Measurements from ENCODE around the gene TMBIM1. TPM values are rescaled to one million over a fixed set of nuclear protein-coding genes. Genes with fewer than 3 reads are reported as not detected.

The TMBIM1 gene, protein sequence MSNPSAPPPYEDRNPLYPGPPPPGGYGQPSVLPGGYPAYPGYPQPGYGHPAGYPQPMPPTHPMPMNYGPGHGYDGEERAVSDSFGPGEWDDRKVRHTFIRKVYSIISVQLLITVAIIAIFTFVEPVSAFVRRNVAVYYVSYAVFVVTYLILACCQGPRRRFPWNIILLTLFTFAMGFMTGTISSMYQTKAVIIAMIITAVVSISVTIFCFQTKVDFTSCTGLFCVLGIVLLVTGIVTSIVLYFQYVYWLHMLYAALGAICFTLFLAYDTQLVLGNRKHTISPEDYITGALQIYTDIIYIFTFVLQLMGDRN
- polyA plus RNA-seq: 100 to 1,000 TPM; 112 to 328 (median 155) TPM
- long read RNA-seq, donor 1: 0 reads
- long read RNA-seq, donor 2, transcript TMBIM1-201 (12 exons, 2,371 nt): major isoform, 42 of 57 reads
- long read RNA-seq, donor 2, partial matches to known transcripts: 10 of 57 reads
- long read RNA-seq, donor 2, other reads (novel, unspliced or antisense): 0 of 57 reads
- long read RNA-seq, donor 3, transcript TMBIM1-201 (12 exons, 2,371 nt): major isoform, 17 of 19 reads
- long read RNA-seq, donor 3, partial matches to known transcripts: 0 of 19 reads
- long read RNA-seq, donor 3, other reads (novel, unspliced or antisense): 0 of 19 reads
- long read RNA-seq, donor 4, partial matches to known transcripts: 0 of 2 reads
- long read RNA-seq, donor 4, other reads (novel, unspliced or antisense): 0 of 2 reads
- long read RNA-seq, donor 5, transcript TMBIM1-201 (12 exons, 2,371 nt): major isoform, 12 of 15 reads
- long read RNA-seq, donor 5, partial matches to known transcripts: 0 of 15 reads
- long read RNA-seq, donor 5, other reads (novel, unspliced or antisense): 0 of 15 reads
- long read RNA-seq, donor 6, transcript TMBIM1-201 (12 exons, 2,371 nt): major isoform, 62 of 80 reads
- long read RNA-seq, donor 6, partial matches to known transcripts: 15 of 80 reads
- long read RNA-seq, donor 6, other reads (novel, unspliced or antisense): 0 of 80 reads
- long read RNA-seq, donor 7: 0 reads
- long read RNA-seq, donor 8, partial matches to known transcripts: 0 of 2 reads
- long read RNA-seq, donor 8, other reads (novel, unspliced or antisense): 0 of 2 reads
- long read RNA-seq, donor 9, transcript TMBIM1-201 (12 exons, 2,371 nt): major isoform, 9 of 11 reads
- long read RNA-seq, donor 9, partial matches to known transcripts: 0 of 11 reads
- long read RNA-seq, donor 9, other reads (novel, unspliced or antisense): 0 of 11 reads
- long read RNA-seq, donor 10, transcript TMBIM1-201 (12 exons, 2,371 nt): major isoform, 42 of 61 reads
- long read RNA-seq, donor 10, partial matches to known transcripts: 9 of 61 reads
- long read RNA-seq, donor 10, other reads (novel, unspliced or antisense): 5 of 61 reads

DNA sequence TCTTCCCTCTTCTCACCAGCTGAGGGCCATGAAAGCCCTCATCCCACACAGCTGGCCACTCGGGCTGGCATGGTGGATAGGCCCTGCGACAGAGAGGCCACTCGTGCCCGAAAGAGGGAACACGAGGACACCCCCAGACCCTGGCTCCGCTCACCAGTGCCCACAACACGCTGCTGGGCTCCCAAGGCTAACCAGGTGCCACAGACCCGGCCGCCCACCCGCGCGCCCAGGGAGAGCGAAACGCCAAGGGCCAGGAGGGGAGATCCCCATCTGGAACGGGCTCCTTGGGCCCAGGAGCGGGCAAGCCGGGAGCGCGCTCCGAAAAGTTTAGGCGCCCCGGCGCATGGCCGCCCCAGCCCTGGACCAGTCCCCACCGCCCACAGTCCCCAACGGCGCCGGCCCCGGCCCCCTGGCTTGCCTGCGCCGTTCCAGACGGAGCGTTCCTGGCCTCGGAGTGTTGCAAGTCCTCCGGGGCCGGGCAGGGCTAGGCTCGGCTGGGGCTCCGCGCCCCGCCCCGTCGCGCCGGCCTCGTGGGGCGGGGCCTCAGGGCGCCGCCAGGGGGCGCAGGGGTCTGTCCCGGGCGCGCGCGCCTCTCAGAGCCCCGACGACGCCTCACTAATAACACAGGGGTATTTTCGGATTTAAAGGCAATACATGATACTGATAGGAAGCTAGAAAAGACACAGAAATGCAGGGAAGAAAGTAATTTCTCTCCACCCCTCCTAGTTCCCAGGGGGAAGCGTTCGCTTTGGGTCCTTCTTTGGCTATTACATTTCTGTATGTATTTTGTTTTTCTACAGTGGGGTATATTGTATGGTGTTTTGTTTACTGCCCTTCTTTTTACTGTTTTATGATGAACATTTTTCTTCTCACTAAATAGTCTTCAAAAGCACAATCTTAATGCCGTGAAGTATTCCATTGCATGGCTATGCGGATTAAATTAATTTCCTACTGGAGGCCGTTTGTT, at the start of gene TMBIM1:
TSS of gene TMBIM1 (minus strand) at position 456 of the 967 bp plus-strand sequence. CDS start 10,362 bp downstream, outside the sequence.
- Histone ChIP-seq H3K36me3 (ENCODE audit: control insufficient read depth in 3 of 3, insufficient read depth in 2 of 3, low read depth in 1 of 3, low read length in 3 of 3) (peaks cover 0 to 8% (median 0%) of the 10 kb centered on the region in 3 donors), H3K27me3 (ENCODE audit: control insufficient read depth in 3 of 3, insufficient read depth in 3 of 3, low read length in 3 of 3) (no peaks in the 10 kb centered on the region), H3K9me3 (ENCODE audit: control insufficient read depth in 2 of 2, insufficient read depth in 1 of 2, low read depth in 1 of 2, low read length in 1 of 2) (no peaks in the 10 kb centered on the region), H3K4me1 (ENCODE audit: control insufficient read depth in 3 of 3, insufficient read depth in 2 of 3, low read depth in 1 of 3, low read length in 2 of 3) (peaks cover 2 to 72% (median 22%) of the 10 kb centered on the region in 3 donors), H3K27ac (ENCODE audit: low read depth in 1 of 3, low read length in 2 of 3) (peak within 1 kb of the TSS; percentile 94 to 100 (median 97)), H3K4me3 (ENCODE audit: low read depth in 1 of 3, low read length in 3 of 3) (peak within 1 kb of the TSS; percentile 77 to 93 (median 83))
- WGBS, 3 donors: 4 to 5% (median 4%) methylated on average over 49 to 63 of the region's 63 CpGs
- FAIRE-seq (no peak), DNase-seq (peak; percentile 83 to 94)

GRCh38 chr2:218341381-218341780, 49.1 kb upstream of the TMBIM1 start:
- 90 to 95% (median 91%) methylated on average over 7 to 8 of the region's 8 CpGs for WGBS, 3 donors
- Histone ChIP-seq H3K36me3 (ENCODE audit: control insufficient read depth in 3 of 3, insufficient read depth in 2 of 3, low read depth in 1 of 3, low read length in 3 of 3) (peaks cover 0 to 68% (median 0%) of the 10 kb centered on the region in 3 donors), H3K4me3 (ENCODE audit: low read depth in 1 of 3, low read length in 3 of 3) (no peak overlapping the region), H3K27me3 (ENCODE audit: control insufficient read depth in 3 of 3, insufficient read depth in 3 of 3, low read length in 3 of 3) (no peaks in the 10 kb centered on the region), H3K4me1 (ENCODE audit: control insufficient read depth in 3 of 3, insufficient read depth in 2 of 3, low read depth in 1 of 3, low read length in 2 of 3) (no peaks in the 10 kb centered on the region), H3K9me3 (ENCODE audit: control insufficient read depth in 2 of 2, insufficient read depth in 1 of 2, low read depth in 1 of 2, low read length in 1 of 2) (no peaks in the 10 kb centered on the region), H3K27ac (ENCODE audit: low read depth in 1 of 3, low read length in 2 of 3) (no peak overlapping the region)
- DNase-seq (no peak), FAIRE-seq (no peak)

GRCh38 chr2:218340656-218341055, 48.4 kb upstream of the TMBIM1 start:
- Histone ChIP-seq H3K4me3 (ENCODE audit: low read depth in 1 of 3, low read length in 3 of 3) (no peak overlapping the region), H3K9me3 (ENCODE audit: control insufficient read depth in 2 of 2, insufficient read depth in 1 of 2, low read depth in 1 of 2, low read length in 1 of 2) (no peaks in the 10 kb centered on the region), H3K27ac (ENCODE audit: low read depth in 1 of 3, low read length in 2 of 3) (no peak overlapping the region), H3K36me3 (ENCODE audit: control insufficient read depth in 3 of 3, insufficient read depth in 2 of 3, low read depth in 1 of 3, low read length in 3 of 3) (peaks cover 0 to 61% (median 0%) of the 10 kb centered on the region in 3 donors), H3K27me3 (ENCODE audit: control insufficient read depth in 3 of 3, insufficient read depth in 3 of 3, low read length in 3 of 3) (no peaks in the 10 kb centered on the region), H3K4me1 (ENCODE audit: control insufficient read depth in 3 of 3, insufficient read depth in 2 of 3, low read depth in 1 of 3, low read length in 2 of 3) (no peaks in the 10 kb centered on the region)
- WGBS, 3 donors: 84 to 93% (median 88%) methylated on average over 9 of the region's 9 CpGs
- DNase-seq (no peak), FAIRE-seq (no peak)

DNA sequence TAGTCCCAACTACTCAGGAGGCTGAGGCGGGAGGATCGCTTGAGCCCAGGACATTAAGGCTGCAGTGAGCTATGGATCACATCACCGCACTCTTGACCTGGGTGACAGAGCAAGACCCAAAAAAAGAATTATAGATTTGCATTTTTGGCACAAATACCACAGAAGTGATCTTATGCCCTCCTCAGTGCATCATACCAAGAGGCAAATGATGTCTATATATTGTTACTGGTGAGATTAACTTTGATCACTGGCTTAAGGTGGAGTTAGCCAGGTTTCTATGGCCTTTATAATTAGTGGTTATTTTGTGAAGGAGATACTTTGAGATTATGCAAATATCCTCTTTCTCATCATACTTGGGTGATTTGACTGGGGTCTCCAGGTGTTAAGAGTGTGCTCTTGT, 42.2 kb upstream of the TMBIM1 start:
- FAIRE-seq (no peak), DNase-seq (no peak)
- Histone ChIP-seq H3K4me1 (ENCODE audit: control insufficient read depth in 3 of 3, insufficient read depth in 2 of 3, low read depth in 1 of 3, low read length in 2 of 3) (peaks cover 0 to 13% (median 0%) of the 10 kb centered on the region in 3 donors), H3K9me3 (ENCODE audit: control insufficient read depth in 2 of 2, insufficient read depth in 1 of 2, low read depth in 1 of 2, low read length in 1 of 2) (no peaks in the 10 kb centered on the region), H3K27me3 (ENCODE audit: control insufficient read depth in 3 of 3, insufficient read depth in 3 of 3, low read length in 3 of 3) (no peaks in the 10 kb centered on the region), H3K36me3 (ENCODE audit: control insufficient read depth in 3 of 3, insufficient read depth in 2 of 3, low read depth in 1 of 3, low read length in 3 of 3) (peaks cover 0 to 27% (median 0%) of the 10 kb centered on the region in 3 donors), H3K27ac (ENCODE audit: low read depth in 1 of 3, low read length in 2 of 3) (no peak overlapping the region), H3K4me3 (ENCODE audit: low read depth in 1 of 3, low read length in 3 of 3) (no peak overlapping the region)
- WGBS, 3 donors: 96 to 99% (median 97%) methylated on average over 3 of the region's 3 CpGs

DNA sequence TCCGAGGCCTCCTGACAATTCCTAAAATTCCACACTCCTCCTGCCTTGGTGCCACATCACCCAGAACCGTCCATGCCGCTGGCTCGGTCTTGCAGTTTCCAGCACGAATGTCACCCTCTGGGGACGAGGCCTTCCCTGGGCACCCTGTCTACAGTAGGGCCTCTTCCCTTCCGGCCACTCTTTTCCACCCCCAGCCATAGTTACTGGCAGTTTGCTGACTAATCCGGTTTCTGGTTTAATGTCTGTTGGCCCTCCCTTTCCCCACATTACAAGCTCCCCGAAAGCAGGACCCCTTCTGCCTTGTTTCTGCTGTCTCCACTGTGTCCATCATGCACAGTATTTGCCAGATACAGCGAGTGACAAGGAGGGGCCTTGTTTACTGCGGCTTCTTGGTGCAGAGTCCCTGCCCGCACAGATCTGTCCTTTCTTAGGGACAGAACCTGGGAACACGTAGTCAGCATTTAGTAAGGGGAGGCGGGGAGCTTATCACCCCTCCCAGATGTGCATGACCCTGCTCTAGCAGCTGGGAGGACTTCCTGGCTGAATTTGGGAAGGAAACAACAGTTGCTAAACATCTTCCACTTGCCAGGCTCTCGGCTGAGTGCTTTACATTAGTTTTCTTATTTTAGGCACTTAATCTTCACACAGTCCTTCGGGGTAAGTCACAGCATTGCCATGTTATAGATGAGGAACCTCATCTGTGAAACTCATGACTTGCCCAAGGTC, 40.8 kb upstream of the TMBIM1 start:
- Histone ChIP-seq H3K36me3 (ENCODE audit: control insufficient read depth in 3 of 3, insufficient read depth in 2 of 3, low read depth in 1 of 3, low read length in 3 of 3) (peaks cover 0 to 29% (median 0%) of the 10 kb centered on the region in 3 donors), H3K4me1 (ENCODE audit: control insufficient read depth in 3 of 3, insufficient read depth in 2 of 3, low read depth in 1 of 3, low read length in 2 of 3) (peaks cover 0 to 26% (median 0%) of the 10 kb centered on the region in 3 donors), H3K27me3 (ENCODE audit: control insufficient read depth in 3 of 3, insufficient read depth in 3 of 3, low read length in 3 of 3) (no peaks in the 10 kb centered on the region), H3K27ac (ENCODE audit: low read depth in 1 of 3, low read length in 2 of 3) (peak overlapping the region in 2 of 3 donors; percentile 12 to 57), H3K4me3 (ENCODE audit: low read depth in 1 of 3, low read length in 3 of 3) (no peak overlapping the region), H3K9me3 (ENCODE audit: control insufficient read depth in 2 of 2, insufficient read depth in 1 of 2, low read depth in 1 of 2, low read length in 1 of 2) (no peaks in the 10 kb centered on the region)
- 56 to 84% (median 76%) methylated on average over 16 of the region's 16 CpGs for WGBS, 3 donors
- DNase-seq: no peak
- FAIRE-seq: no peak

DNA sequence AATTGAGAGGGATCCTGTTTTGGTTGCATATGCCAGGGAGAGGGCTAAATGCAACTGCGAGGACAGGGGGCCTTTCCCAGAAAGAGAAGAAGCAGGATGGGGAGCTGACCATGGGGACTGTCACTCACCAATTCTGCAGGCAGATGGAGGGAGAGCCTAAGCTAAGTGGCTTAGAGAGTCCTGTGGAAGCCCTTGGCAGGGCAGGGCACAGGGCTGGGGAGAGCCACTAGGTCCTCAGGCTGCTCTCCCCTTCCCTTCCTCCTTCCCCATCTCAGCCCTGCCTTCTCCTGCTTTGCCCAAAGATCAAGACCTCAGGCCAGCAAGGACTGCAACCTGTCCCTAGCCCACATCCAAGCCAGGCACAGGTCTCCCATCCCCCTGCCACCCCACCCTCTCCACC, 40.0 kb upstream of the TMBIM1 start:
- H3K27me3 ChIP-seq (ENCODE audit: control insufficient read depth in 3 of 3, insufficient read depth in 3 of 3, low read length in 3 of 3): no peaks in the 10 kb centered on the region
- peak overlapping the region in 1 of 3 donors; percentile 32 for H3K27ac ChIP-seq (ENCODE audit: low read depth in 1 of 3, low read length in 2 of 3)
- FAIRE-seq: no peak
- WGBS, 3 donors: 89 to 100% (median 96%) methylated on average over 1 of the region's 1 CpG
- H3K4me3 ChIP-seq (ENCODE audit: low read depth in 1 of 3, low read length in 3 of 3): no peak overlapping the region
- DNase-seq: no peak
- H3K4me1 ChIP-seq (ENCODE audit: control insufficient read depth in 3 of 3, insufficient read depth in 2 of 3, low read depth in 1 of 3, low read length in 2 of 3): peaks cover 0 to 33% (median 0%) of the 10 kb centered on the region in 3 donors
- H3K9me3 ChIP-seq (ENCODE audit: control insufficient read depth in 2 of 2, insufficient read depth in 1 of 2, low read depth in 1 of 2, low read length in 1 of 2): no peaks in the 10 kb centered on the region
- H3K36me3 ChIP-seq (ENCODE audit: control insufficient read depth in 3 of 3, insufficient read depth in 2 of 3, low read depth in 1 of 3, low read length in 3 of 3): peaks cover 0 to 31% (median 0%) of the 10 kb centered on the region in 3 donors

GRCh38 chr2:218331745-218332144, 39.4 kb upstream of the TMBIM1 start:
- Histone ChIP-seq H3K27me3 (ENCODE audit: control insufficient read depth in 3 of 3, insufficient read depth in 3 of 3, low read length in 3 of 3) (no peaks in the 10 kb centered on the region), H3K9me3 (ENCODE audit: control insufficient read depth in 2 of 2, insufficient read depth in 1 of 2, low read depth in 1 of 2, low read length in 1 of 2) (no peaks in the 10 kb centered on the region), H3K4me3 (ENCODE audit: low read depth in 1 of 3, low read length in 3 of 3) (no peak overlapping the region), H3K4me1 (ENCODE audit: control insufficient read depth in 3 of 3, insufficient read depth in 2 of 3, low read depth in 1 of 3, low read length in 2 of 3) (peaks cover 0 to 38% (median 0%) of the 10 kb centered on the region in 3 donors), H3K27ac (ENCODE audit: low read depth in 1 of 3, low read length in 2 of 3) (no peak overlapping the region), H3K36me3 (ENCODE audit: control insufficient read depth in 3 of 3, insufficient read depth in 2 of 3, low read depth in 1 of 3, low read length in 3 of 3) (peaks cover 0 to 37% (median 0%) of the 10 kb centered on the region in 3 donors)
- WGBS, 3 donors: 77 to 85% (median 78%) methylated on average over 8 of the region's 8 CpGs
- DNase-seq: no peak
- FAIRE-seq: no peak

Measured in small intestine (tissue), 16 donors.